IMR-90 (cell line): ENCODE data around the gene CAMTA1. TPM values are rescaled to one million over a fixed set of nuclear protein-coding genes. Genes with fewer than 3 reads are reported as not detected.

ENCODE experiments used
- ATAC-seq: fragments of 200-7000 bp; cut with Tn5 transposase; 2 replicates; pipeline ENCODE4 v1.9.1; 2020; ENCODE audit warnings: low read depth, mild to moderate bottlenecking, moderate library complexity
- BruUV-seq: library from RNA; stranded (reverse); fragments of 400-500 nt; replicated peaks from 2 replicates; lab custom pipeline; 2021; lab: Mats Ljungman, UMichigan
- CTCF ChIA-PET: fragments of 300-600 bp; formaldehyde crosslinking; extraction: SDS; loops from one replicate; lab custom pipeline; 2021; ENCODE audit warnings: antibody characterized with exemption; lab: Yijun Ruan, JAX
- POLR2A ChIA-PET: fragments of 300-600 bp; sonication (Branson Sonifier 250); formaldehyde crosslinking; loops from one replicate; lab custom pipeline; 2022; ENCODE audit warnings: antibody characterized with exemption; ENCODE audit not compliant: unreplicated experiment; lab: Charles Lee
- DNase-seq: peaks from one replicate; pipeline ENCODE4 v3.0.0; 2013
- H2AFZ ChIP-seq: replicated peaks from 2 replicates; pipeline ENCODE3; 2013; ENCODE audit warnings: low read length, mild to moderate bottlenecking; ENCODE audit not compliant: poor library complexity
- H2AK5ac ChIP-seq: 2 replicates; pipeline ENCODE4 v1.6.1; 2013; ENCODE audit warnings: low read depth, low read length, inconsistent platforms
- H2AK9ac ChIP-seq: replicated peaks from 2 replicates; pipeline ENCODE3; 2013; ENCODE audit warnings: mild to moderate bottlenecking, low read depth, low read length, moderate library complexity; ENCODE audit not compliant: poor library complexity
- H2BK120ac ChIP-seq: 2 replicates; pipeline ENCODE4 v1.6.1; 2013; ENCODE audit warnings: low read depth, low read length, inconsistent platforms
- H2BK15ac ChIP-seq: 3 replicates; pipeline ENCODE4 v1.6.1; 2013; ENCODE audit warnings: low read depth, low read length, inconsistent platforms
- H2BK20ac ChIP-seq: 2 replicates; pipeline ENCODE4 v1.6.1; 2013; ENCODE audit warnings: low read depth, mild to moderate bottlenecking, inconsistent platforms, low read length, moderate library complexity
- H2BK5ac ChIP-seq: 2 replicates; pipeline ENCODE4 v1.6.1; 2013; ENCODE audit warnings: mild to moderate bottlenecking, low read depth, low read length, inconsistent platforms; ENCODE audit not compliant: poor library complexity, severe bottlenecking
- H3K14ac ChIP-seq: replicated peaks from 2 replicates; pipeline ENCODE4 v1.6.1; 2013; ENCODE audit warnings: low read depth, low read length, inconsistent platforms
- H3K18ac ChIP-seq: 2 replicates; pipeline ENCODE4 v1.6.1; 2013; ENCODE audit warnings: low read depth, low read length, control low read depth
- H3K23ac ChIP-seq: 2 replicates; pipeline ENCODE4 v1.6.1; 2013; ENCODE audit warnings: low read depth, low read length, inconsistent platforms
- H3K27ac ChIP-seq: 2 replicates; pipeline ENCODE4 v1.5.1; 2013; ENCODE audit warnings: mild to moderate bottlenecking, control low read depth, low read length; ENCODE audit not compliant: insufficient read depth
- H3K27me3 ChIP-seq: 2 replicates; pipeline ENCODE4 v1.6.1; 2013; ENCODE audit warnings: low read length; ENCODE audit not compliant: control insufficient read depth, insufficient read depth
- H3K36me3 ChIP-seq: 2 replicates; pipeline ENCODE4 v1.6.1; 2013; ENCODE audit warnings: low read length, mixed read lengths; ENCODE audit not compliant: control insufficient read depth, insufficient read depth
- H3K4ac ChIP-seq: 2 replicates; pipeline ENCODE4 v1.6.1; 2013; ENCODE audit warnings: low read depth, low read length, inconsistent platforms
- H3K4me1 ChIP-seq: 2 replicates; pipeline ENCODE4 v1.6.1; 2013; ENCODE audit warnings: low read length, mixed read lengths; ENCODE audit not compliant: control insufficient read depth, insufficient read depth
- H3K4me2 ChIP-seq: 2 replicates; pipeline ENCODE4 v1.6.1; 2013; ENCODE audit warnings: low read depth, mild to moderate bottlenecking, control low read depth, low read length, moderate library complexity
- H3K4me3 ChIP-seq: 2 replicates; pipeline ENCODE4 v1.5.1; 2013; ENCODE audit warnings: low read depth, mild to moderate bottlenecking, control low read depth, low read length, moderate library complexity; ENCODE audit not compliant: insufficient read depth
- H3K56ac ChIP-seq: 2 replicates; pipeline ENCODE4 v1.6.1; 2013; ENCODE audit warnings: low read length, inconsistent platforms; ENCODE audit not compliant: insufficient read depth; ENCODE audit errors: extremely low read depth
- H3K79me1 ChIP-seq, 2 experiments: 2 replicates each; pipeline ENCODE4 v1.6.1; 2013; ENCODE audit warnings: low read length in 2 of 2, inconsistent platforms in 1 of 2, low read depth in 1 of 2
- H3K9ac ChIP-seq: 2 replicates; pipeline ENCODE4 v1.6.1; 2013; ENCODE audit warnings: low read depth, low read length, control low read depth
- H3K9me1 ChIP-seq: 2 replicates; pipeline ENCODE4 v1.6.1; 2013; ENCODE audit warnings: low read length, inconsistent platforms; ENCODE audit not compliant: insufficient read depth
- H3K9me3 ChIP-seq: 2 replicates; pipeline ENCODE4 v1.6.1; 2013; ENCODE audit warnings: low read length; ENCODE audit not compliant: control insufficient read depth, insufficient read depth
- H4K20me1 ChIP-seq: 2 replicates; pipeline ENCODE4 v1.6.1; 2013; ENCODE audit warnings: low read length, inconsistent platforms; ENCODE audit not compliant: insufficient read depth
- H4K5ac ChIP-seq: 2 replicates; pipeline ENCODE4 v1.6.1; 2013; ENCODE audit warnings: mild to moderate bottlenecking, low read depth, low read length, control low read depth
- H4K8ac ChIP-seq, 2 experiments: 2 replicates each; pipeline ENCODE4 v1.6.1; 2013; ENCODE audit warnings: low read depth in 2 of 2, low read length in 2 of 2, control low read depth in 1 of 2, inconsistent platforms in 1 of 2
- H4K91ac ChIP-seq: 2 replicates; pipeline ENCODE4 v1.6.1; 2013; ENCODE audit warnings: low read depth, low read length, inconsistent platforms; ENCODE audit not compliant: insufficient read depth
- BHLHE40 ChIP-seq: fragments of 150-350 bp; IDR thresholded peaks from 2 replicates; pipeline ENCODE4 v1.6.1; 2016; ENCODE audit warnings: mild to moderate bottlenecking, low read depth, low read length
- CHD1 ChIP-seq: IDR thresholded peaks from 2 replicates; pipeline ENCODE4 v1.6.1; 2012; ENCODE audit warnings: low read depth, low read length, improper control_type of control experiment
- FOS ChIP-seq: fragments of 150-350 bp; IDR thresholded peaks from 2 replicates; pipeline ENCODE4 v1.6.1; 2016; ENCODE audit warnings: low read depth, low read length
- MAFK ChIP-seq: IDR thresholded peaks from 2 replicates; pipeline ENCODE4 v1.6.1; 2012; ENCODE audit warnings: low read depth, low read length, improper control_type of control experiment
- NFE2L2 ChIP-seq: fragments of 150-350 bp; IDR thresholded peaks from 2 replicates; pipeline ENCODE4 v1.6.1; 2016; ENCODE audit warnings: low read depth, mild to moderate bottlenecking, low read length
- POLR2A ChIP-seq: IDR thresholded peaks from 2 replicates; pipeline ENCODE4 v1.6.1; 2012; ENCODE audit warnings: mild to moderate bottlenecking, low read depth, low read length
- RAD21 ChIP-seq: IDR thresholded peaks from 2 replicates; pipeline ENCODE4 v1.6.1; 2012; ENCODE audit warnings: low read length, improper control_type of control experiment
- SMC3 ChIP-seq: fragments of 150-350 bp; IDR thresholded peaks from 2 replicates; pipeline ENCODE4 v1.6.1; 2016; ENCODE audit warnings: low read depth, mild to moderate bottlenecking, antibody characterized with exemption, low read length, moderate library complexity
- WGBS, 2 experiments: methylation state at CpG; one replicate each; pipeline versions ENCODE4 v1.1.5 to v1.1.7; 2013; ENCODE audit warnings: missing lambda C conversion rate in 2 of 2; ENCODE audit not compliant: insufficient read length in 1 of 2; ENCODE audit errors: extremely low coverage in 2 of 2; 5-methylcytosine and 5-hydroxymethylcytosine counted together
- dilution Hi-C: fragments of 300-500 bp; cut with HindIII; formaldehyde crosslinking; loops from one replicate; pipeline ENCODE4 v1.14.3; 2018; ENCODE audit warnings: low sequenced_read_pairs; ENCODE audit not compliant: unreplicated experiment
- in situ Hi-C: fragments of 300-500 bp; cut with MboI; formaldehyde crosslinking; loops from 3 replicates; pipeline ENCODE4 v1.14.3; 2019; ENCODE audit warnings: low sequenced_read_pairs, inconsistent platforms, mixed read lengths
- intact Hi-C: fragments of 100-400 bp; cut with micrococcal nuclease; formaldehyde crosslinking; loops from 2 replicates; pipeline ENCODE4 v1.10.0; 2022
- polyA plus RNA-seq, 3 experiments: library from polyadenylated mRNA; depleted of rRNA; stranded (reverse); fragments of >200 nt; gene quantifications; 2 replicates each; pipeline ENCODE4 v1.2.3, GENCODE V29; 2012; ENCODE audit warnings: low replicate concordance in 1 of 3
- total RNA-seq: library from RNA; depleted of rRNA; stranded (reverse); fragments of >200 nt; gene quantifications from 2 replicates; pipeline ENCODE4 v1.2.3, GENCODE V29; 2012
- TF ChIP-seq, protein P1 (sequence below): conservative IDR thresholded peaks from 2 replicates; pipeline ENCODE4 v1.5.1; 2012; ENCODE audit warnings: mild to moderate bottlenecking, low read depth, low read length, improper control_type of control experiment
- TF ChIP-seq, protein P2 (sequence below): fragments of 150-350 bp; IDR thresholded peaks from 2 replicates; pipeline ENCODE4 v1.6.1; 2016; ENCODE audit warnings: low read depth, mild to moderate bottlenecking, low read length, moderate library complexity, borderline replicate concordance

Gene CAMTA1
- total and polyA plus RNA-seq, 2 of the 4 experiments (the other 2 are of a cell fraction): 35.5 to 74.3 TPM

DNA sequence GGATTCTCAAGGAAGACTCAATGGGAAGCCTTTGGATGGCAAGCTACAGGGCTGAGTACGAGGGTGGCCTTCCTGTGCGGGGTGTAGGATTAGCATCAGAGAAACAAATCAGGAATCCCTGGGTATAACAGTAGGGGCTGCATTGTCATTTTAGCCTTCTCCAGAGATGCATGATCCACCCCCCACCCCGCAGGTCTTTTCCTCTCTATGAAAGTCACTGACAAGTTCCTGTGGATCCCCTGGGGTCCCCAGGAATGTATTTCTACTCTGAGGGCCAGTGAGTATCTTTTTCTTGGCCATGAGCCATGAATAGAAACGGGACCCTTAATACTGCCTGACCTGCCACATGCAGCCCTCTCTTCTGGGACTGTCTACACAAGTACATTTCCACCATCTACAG lies 512.9 kb downstream of the CAMTA1 start:
- Histone ChIP-seq H3K4me3 (no peak overlapping the region), H3K79me1 (no peaks in the 10 kb centered on the region), H3K4ac (peak overlapping the region; percentile 98), H3K23ac (peak overlapping the region; percentile 81), H4K8ac (peak overlapping the region; percentile 87 to 94), H3K4me2 (no peak overlapping the region), H2AFZ (peak overlapping the region; percentile 9), H3K14ac (peak overlapping the region; percentile 92), H2BK15ac (peak overlapping the region; percentile 95), H3K9me1 (peaks cover 11% of the 10 kb centered on the region), H3K56ac (peak overlapping the region; percentile 72), H2BK5ac (peak overlapping the region; percentile 98), H2BK120ac (peak overlapping the region; percentile 98), H4K91ac (peak overlapping the region; percentile 95), H4K5ac (peak overlapping the region; percentile 90), H2AK9ac (peak overlapping the region; percentile 88), H3K18ac (peak overlapping the region; percentile 88), H3K36me3 (no peaks in the 10 kb centered on the region), H3K9me3 (peaks cover 8% of the 10 kb centered on the region), H3K9ac (no peak overlapping the region), H2BK20ac (peak overlapping the region; percentile 97), H3K27ac (peak overlapping the region; percentile 85), H3K27me3 (no peaks in the 10 kb centered on the region), H4K20me1 (0 out of 2 replicates have a peak, but pooled peaks cover 3% of the 10 kb centered on the region), H2AK5ac (peak overlapping the region; percentile 94), H3K4me1 (peaks cover 18% of the 10 kb centered on the region)
- ATAC-seq: no peak
- ChIA-PET CTCF (interaction anchor here (0.9 kb wide), 1 partner anchor 15 kb away, joined by 3 read pairs; no protein-coding TSS in a partner anchor), POLR2A (no interaction called here)
- in situ Hi-C loops (no loop called here), intact Hi-C loops (loop anchor here (5.0 to 10.0 kb wide), 4 partner anchors 76 to 347 kb away; no protein-coding TSS in a partner anchor), dilution Hi-C loops (no loop called here)
- DNase-seq: no peak
- TF ChIP-seq RAD21 (no peak), POLR2A (no peak), CHD1 (no peak), BHLHE40 (no peak), NFE2L2 (no peak), MAFK (no peak), FOS (no peak), SMC3 (no peak)
- TF ChIP-seq, protein P1, sequence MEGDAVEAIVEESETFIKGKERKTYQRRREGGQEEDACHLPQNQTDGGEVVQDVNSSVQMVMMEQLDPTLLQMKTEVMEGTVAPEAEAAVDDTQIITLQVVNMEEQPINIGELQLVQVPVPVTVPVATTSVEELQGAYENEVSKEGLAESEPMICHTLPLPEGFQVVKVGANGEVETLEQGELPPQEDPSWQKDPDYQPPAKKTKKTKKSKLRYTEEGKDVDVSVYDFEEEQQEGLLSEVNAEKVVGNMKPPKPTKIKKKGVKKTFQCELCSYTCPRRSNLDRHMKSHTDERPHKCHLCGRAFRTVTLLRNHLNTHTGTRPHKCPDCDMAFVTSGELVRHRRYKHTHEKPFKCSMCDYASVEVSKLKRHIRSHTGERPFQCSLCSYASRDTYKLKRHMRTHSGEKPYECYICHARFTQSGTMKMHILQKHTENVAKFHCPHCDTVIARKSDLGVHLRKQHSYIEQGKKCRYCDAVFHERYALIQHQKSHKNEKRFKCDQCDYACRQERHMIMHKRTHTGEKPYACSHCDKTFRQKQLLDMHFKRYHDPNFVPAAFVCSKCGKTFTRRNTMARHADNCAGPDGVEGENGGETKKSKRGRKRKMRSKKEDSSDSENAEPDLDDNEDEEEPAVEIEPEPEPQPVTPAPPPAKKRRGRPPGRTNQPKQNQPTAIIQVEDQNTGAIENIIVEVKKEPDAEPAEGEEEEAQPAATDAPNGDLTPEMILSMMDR: no peak
- TF ChIP-seq, protein P2, sequence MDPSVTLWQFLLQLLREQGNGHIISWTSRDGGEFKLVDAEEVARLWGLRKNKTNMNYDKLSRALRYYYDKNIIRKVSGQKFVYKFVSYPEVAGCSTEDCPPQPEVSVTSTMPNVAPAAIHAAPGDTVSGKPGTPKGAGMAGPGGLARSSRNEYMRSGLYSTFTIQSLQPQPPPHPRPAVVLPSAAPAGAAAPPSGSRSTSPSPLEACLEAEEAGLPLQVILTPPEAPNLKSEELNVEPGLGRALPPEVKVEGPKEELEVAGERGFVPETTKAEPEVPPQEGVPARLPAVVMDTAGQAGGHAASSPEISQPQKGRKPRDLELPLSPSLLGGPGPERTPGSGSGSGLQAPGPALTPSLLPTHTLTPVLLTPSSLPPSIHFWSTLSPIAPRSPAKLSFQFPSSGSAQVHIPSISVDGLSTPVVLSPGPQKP: no peak
- no TSS peak for BruUV-seq
- no CpG with 5 or more reads among the region's 4 CpGs for WGBS, 2 experiments
